CD14-positive monocyte (primary cell): Measurements from ENCODE around the gene CTNND2. TPM values are rescaled to one million over a fixed set of nuclear protein-coding genes. Genes with fewer than 3 reads are reported as not detected.

ENCODE experiments used
- DNase-seq, 3 donors: peaks; one replicate each; pipeline ENCODE4 v3.0.0-alpha.2; 2011 to 2022
- H2AFZ ChIP-seq: 2 replicates; pipeline ENCODE4 v1.6.0; 2012; ENCODE audit warnings: mild to moderate bottlenecking, low read depth, low read length, inconsistent platforms; ENCODE audit not compliant: insufficient read depth, poor library complexity, severe bottlenecking
- H3K27ac ChIP-seq, 2 donors: 1 replicate in 1 of 2; 2 replicates in 1 of 2; pipeline ENCODE4 v1.5.1; 2012 to 2013; ENCODE audit warnings: low read length in 2 of 2, control low read depth in 1 of 2, inconsistent platforms in 1 of 2, low read depth in 1 of 2, mild to moderate bottlenecking in 1 of 2
- H3K27me3 ChIP-seq, 2 donors: one replicate each; pipeline versions ENCODE4 v1.6.0 to v1.6.1; 2011 to 2013; ENCODE audit warnings: low read length in 2 of 2; ENCODE audit not compliant: control insufficient read depth in 2 of 2, insufficient read depth in 2 of 2
- H3K36me3 ChIP-seq, 2 donors: replicated peaks in 1 of 2; 1 replicate in 1 of 2; 2 replicates in 1 of 2; pipeline versions ENCODE4 v1.5.1 to v1.6.1; 2012 to 2013; ENCODE audit warnings: low read length in 2 of 2, control low read depth in 1 of 2, inconsistent platforms in 1 of 2, mild to moderate bottlenecking in 1 of 2; ENCODE audit not compliant: insufficient read depth in 2 of 2, control insufficient read depth in 1 of 2
- H3K4me1 ChIP-seq, 2 donors: 1 replicate in 1 of 2; 2 replicates in 1 of 2; pipeline versions ENCODE4 v1.5.1 to v1.6.1; 2012 to 2013; ENCODE audit warnings: low read length in 2 of 2, control low read depth in 1 of 2, inconsistent platforms in 1 of 2, mild to moderate bottlenecking in 1 of 2, moderate library complexity in 1 of 2; ENCODE audit not compliant: insufficient read depth in 2 of 2, control insufficient read depth in 1 of 2
- H3K4me2 ChIP-seq: replicated peaks from 2 replicates; pipeline ENCODE3; 2012; ENCODE audit warnings: low read length, moderate library complexity, mild to moderate bottlenecking; ENCODE audit not compliant: poor library complexity, severe bottlenecking; ENCODE audit errors: extremely low read depth
- H3K4me3 ChIP-seq, 3 experiments: fragments of 200-600 bp in 1 of 3; sonication (generic) in 1 of 3; replicated peaks in 1 of 3; 1 replicate in 2 of 3; 2 replicates in 1 of 3; pipeline ENCODE4 v1.5.1; 2011 to 2013; ENCODE audit warnings: low read length in 3 of 3, mild to moderate bottlenecking in 3 of 3, control low read depth in 2 of 3, low read depth in 2 of 3, inconsistent platforms in 1 of 3, moderate library complexity in 1 of 3
- H3K79me2 ChIP-seq: 2 replicates; pipeline ENCODE4 v1.6.0; 2012; ENCODE audit warnings: mild to moderate bottlenecking, control low read depth, inconsistent platforms, low read length, moderate library complexity; ENCODE audit not compliant: insufficient read depth
- H3K9ac ChIP-seq: 2 replicates; pipeline ENCODE4 v1.6.0; 2017; ENCODE audit warnings: low read length, mild to moderate bottlenecking; ENCODE audit not compliant: insufficient read depth, poor library complexity, severe bottlenecking
- H3K9me3 ChIP-seq, 2 donors: replicated peaks in 1 of 2; 1 replicate in 1 of 2; 2 replicates in 1 of 2; pipeline versions ENCODE4 v1.5.1 to v1.6.1; 2012 to 2013; ENCODE audit warnings: low read length in 2 of 2, control low read depth in 1 of 2; ENCODE audit not compliant: control insufficient read depth in 1 of 2, insufficient read depth in 1 of 2
- H4K20me1 ChIP-seq: 2 replicates; pipeline ENCODE4 v1.6.0; 2012; ENCODE audit warnings: mild to moderate bottlenecking, low read length, control low read depth, moderate library complexity; ENCODE audit not compliant: insufficient read depth
- H3K27ac Mint-ChIP-seq, 7 donors: one replicate each; pipeline ENCODE4 v1.8.0; 2020; ENCODE audit warnings: mild to moderate bottlenecking in 7 of 7, mixed read lengths in 7 of 7, moderate library complexity in 6 of 7, inconsistent platforms in 2 of 7
- H3K27me3 Mint-ChIP-seq, 3 donors: one replicate each; pipeline ENCODE4 v1.8.0; 2021 to 2022; ENCODE audit warnings: low read depth in 3 of 3, mild to moderate bottlenecking in 3 of 3, mixed read lengths in 3 of 3, moderate library complexity in 3 of 3, inconsistent platforms in 1 of 3
- H3K36me3 Mint-ChIP-seq, 2 donors: one replicate each; pipeline ENCODE4 v1.8.0; 2020; ENCODE audit warnings: mixed read lengths in 2 of 2, inconsistent platforms in 1 of 2, mild to moderate bottlenecking in 1 of 2
- H3K4me1 Mint-ChIP-seq: one replicate; pipeline ENCODE4 v1.8.0; 2020; ENCODE audit warnings: mild to moderate bottlenecking, mixed read lengths
- H3K4me3 Mint-ChIP-seq, 2 donors: one replicate each; pipeline ENCODE4 v1.8.0; 2020; ENCODE audit warnings: mild to moderate bottlenecking in 2 of 2, mixed read lengths in 2 of 2, moderate library complexity in 1 of 2
- H3K9me3 Mint-ChIP-seq, 7 donors: one replicate each; pipeline ENCODE4 v1.8.0; 2020 to 2022; ENCODE audit warnings: mixed read lengths in 7 of 7, mild to moderate bottlenecking in 6 of 7, moderate library complexity in 6 of 7, inconsistent platforms in 2 of 7
- CTCF ChIP-seq: fragments of 200-600 bp; IDR thresholded peaks from one replicate; pipeline ENCODE4 v1.8.0; 2022; ENCODE audit warnings: antibody characterized with exemption, mild to moderate bottlenecking
- WGBS: methylation state at CpG from one replicate; pipeline ENCODE4 v1.1.5; 2013; ENCODE audit warnings: missing lambda C conversion rate; ENCODE audit not compliant: insufficient coverage; 5-methylcytosine and 5-hydroxymethylcytosine counted together
- intact Hi-C, 2 donors: fragments of 100-400 bp; cut with micrococcal nuclease; formaldehyde crosslinking; loops; one replicate each; pipeline versions ENCODE4 v1.15.0 to v1.15.1; 2023
- polyA plus RNA-seq, 3 donors: library from polyadenylated mRNA; depleted of rRNA in 1 of 3; unstranded in 2 of 3; stranded (reverse) in 1 of 3; fragments of 300-500 nt in 2 of 3; fragments of >200 nt in 1 of 3; fragmentation: Illumina TruSeq in 2 of 3; gene quantifications; 1 replicate in 2 of 3; 2 replicates in 1 of 3; pipeline ENCODE4 v1.2.3, GENCODE V29; 2012 to 2021

The CTNND2 gene
- polyA plus RNA-seq, 3 donors = not detected

- Histone ChIP-seq H3K27ac (no peak overlapping the region), H3K36me3 (no peaks in the 10 kb centered on the region), H3K27me3 (no peaks in the 10 kb centered on the region), H3K4me3 (no peak overlapping the region), H3K79me2 (no peaks in the 10 kb centered on the region), H3K9ac (no peak overlapping the region), H3K4me2 (no peak overlapping the region), H3K4me1 (no peaks in the 10 kb centered on the region), H4K20me1 (no peaks in the 10 kb centered on the region), H2AFZ (no peak overlapping the region), H3K9me3 (no peaks in the 10 kb centered on the region)
- no peaks in the 10 kb centered on the region for H3K4me1 Mint-ChIP-seq
- no peak for DNase-seq
- intact Hi-C loops = no loop called here
- no peak for TF ChIP-seq CTCF
- H3K36me3 Mint-ChIP-seq = no peaks in the 10 kb centered on the region
- no peak overlapping the region for H3K4me3 Mint-ChIP-seq
- H3K27me3 Mint-ChIP-seq = peaks cover 0 to 1% (median 1%) of the 10 kb centered on the region in 3 donors
- peaks cover 0 to 3% (median 0%) of the 10 kb centered on the region in 7 donors for H3K9me3 Mint-ChIP-seq
- WGBS = 80% methylated on average over 1 of the region's 2 CpGs
- H3K27ac Mint-ChIP-seq = no peak overlapping the region
Measured at GRCh38 chr5:11801061-11801460, 103.2 kb downstream of the CTNND2 start.

GRCh38 chr5:11797132-11797531, 107.1 kb downstream of the CTNND2 start:
- Histone ChIP-seq H3K4me3 (no peak overlapping the region), H3K4me2 (no peak overlapping the region), H3K79me2 (no peaks in the 10 kb centered on the region), H3K27ac (no peak overlapping the region), H3K4me1 (no peaks in the 10 kb centered on the region), H4K20me1 (no peaks in the 10 kb centered on the region), H3K9me3 (no peaks in the 10 kb centered on the region), H3K9ac (no peak overlapping the region), H3K27me3 (no peaks in the 10 kb centered on the region), H3K36me3 (no peaks in the 10 kb centered on the region), H2AFZ (no peak overlapping the region)
- H3K4me3 Mint-ChIP-seq = no peak overlapping the region
- H3K27ac Mint-ChIP-seq = no peak overlapping the region
- TF ChIP-seq CTCF = no peak
- peaks cover 0 to 1% (median 0%) of the 10 kb centered on the region in 3 donors for H3K27me3 Mint-ChIP-seq
- H3K4me1 Mint-ChIP-seq = no peaks in the 10 kb centered on the region
- WGBS = 80% methylated on average over 2 of the region's 4 CpGs
- intact Hi-C loops = no loop called here
- no peak for DNase-seq
- peaks cover 0 to 3% (median 0%) of the 10 kb centered on the region in 7 donors for H3K9me3 Mint-ChIP-seq
- H3K36me3 Mint-ChIP-seq = no peaks in the 10 kb centered on the region
